HCT116 (cell line): ENCODE data around the gene DHRS9. TPM values are rescaled to one million over a fixed set of nuclear protein-coding genes. Genes with fewer than 3 reads are reported as not detected.

ENCODE experiments used
- ATAC-seq: fragments of 200-7000 bp; cut with Tn5 transposase; 2 replicates; pipeline ENCODE4 v1.9.1; 2020; ENCODE audit warnings: mild to moderate bottlenecking, moderate library complexity
- BruUV-seq: library from RNA; stranded (reverse); fragments of 400-500 nt; replicated peaks from 2 replicates; lab custom pipeline; 2021; lab: Mats Ljungman, UMichigan
- CTCF ChIA-PET: fragments of 300-600 bp; sonication (Branson Sonifier 250); formaldehyde crosslinking; loops from one replicate; lab custom pipeline; 2021; ENCODE audit warnings: antibody characterized with exemption; lab: Charles Lee
- POLR2A ChIA-PET: fragments of 300-600, 350-600 bp; sonication (Branson Sonifier 250); formaldehyde crosslinking; loops from one replicate; lab custom pipeline; 2021; ENCODE audit warnings: antibody characterized with exemption; lab: Charles Lee
- RAD21 ChIA-PET, 2 experiments: fragments of 300-600 bp; sonication (Branson Sonifier 250); formaldehyde crosslinking; loops; one replicate each; lab custom pipeline; 2023; ENCODE audit warnings: low total read pairs in 2 of 2; ENCODE audit not compliant: uncharacterized antibody in 2 of 2, unreplicated experiment in 2 of 2, low non-redundant PET in 1 of 2; lab: Charles Lee
- DNase-seq: peaks from one replicate; pipeline ENCODE4 v3.0.0-alpha.2; 2010; ENCODE audit warnings: low read depth, low spot score
- H2AFZ ChIP-seq: fragments of 200-600 bp; shearing (Covaris generic), sonication (generic); 2 replicates; pipeline ENCODE4 v1.6.1; 2017; ENCODE audit warnings: low read depth, mixed run types, mixed read lengths, antibody characterized with exemption, low read length; ENCODE audit not compliant: poor library complexity, severe bottlenecking
- H3K27ac ChIP-seq: 2 replicates; pipeline ENCODE4 v1.5.1; 2012; ENCODE audit warnings: low read depth, low read length
- H3K27me3 ChIP-seq: fragments of 200-600 bp; sonication (generic); 2 replicates; pipeline ENCODE4 v1.6.1; 2016; ENCODE audit warnings: mixed run types, low read length, mixed read lengths; ENCODE audit not compliant: insufficient read depth
- H3K36me3 ChIP-seq, 2 experiments: fragments of 200-500 bp in 1 of 2; fragments of 200-600 bp in 1 of 2; sonication (Bioruptor generic) in 1 of 2; sonication (generic) in 1 of 2; 2 replicates each; pipeline versions ENCODE4 v1.5.1 to v1.6.1; 2014 to 2016; ENCODE audit warnings: low read length in 2 of 2, inconsistent platforms in 1 of 2, mixed read lengths in 1 of 2, mixed run types in 1 of 2; ENCODE audit not compliant: insufficient read depth in 2 of 2, control insufficient read depth in 1 of 2
- H3K4me1 ChIP-seq, 2 experiments: fragments of 200-600 bp in 1 of 2; sonication (generic) in 1 of 2; 2 replicates each; pipeline versions ENCODE4 v1.5.1 to v1.6.1; 2012 to 2017; ENCODE audit warnings: low read length in 2 of 2, inconsistent platforms in 1 of 2, mild to moderate bottlenecking in 1 of 2, mixed read lengths in 1 of 2, mixed run types in 1 of 2, moderate library complexity in 1 of 2; ENCODE audit not compliant: insufficient read depth in 2 of 2, control insufficient read depth in 1 of 2
- H3K4me2 ChIP-seq: fragments of 200-600 bp; sonication (generic); 2 replicates; pipeline ENCODE4 v1.6.1; 2017; ENCODE audit warnings: mixed run types, low read length, mixed read lengths
- H3K4me3 ChIP-seq, 2 experiments: fragments of 200-600 bp in 1 of 2; sonication (generic) in 1 of 2; replicated peaks in 1 of 2; 2 replicates each; pipeline ENCODE4 v1.5.1; 2011 to 2016; ENCODE audit warnings: low read length in 2 of 2, control low read depth in 1 of 2, low read depth in 1 of 2, mild to moderate bottlenecking in 1 of 2, mixed read lengths in 1 of 2, mixed run types in 1 of 2
- H3K79me2 ChIP-seq: fragments of 200-600 bp; sonication (generic); 2 replicates; pipeline ENCODE4 v1.6.1; 2017; ENCODE audit warnings: mild to moderate bottlenecking, mixed run types, low read length, moderate library complexity, mixed read lengths; ENCODE audit not compliant: insufficient read depth
- H3K9ac ChIP-seq: fragments of 200-600 bp; sonication (generic); 2 replicates; pipeline ENCODE4 v1.6.1; 2016; ENCODE audit warnings: low read length, mixed read lengths
- H3K9me2 ChIP-seq: fragments of 200-600 bp; sonication (generic), shearing (Covaris generic); 2 replicates; pipeline ENCODE4 v1.6.1; 2017; ENCODE audit warnings: mixed run types, mild to moderate bottlenecking, moderate library complexity; ENCODE audit not compliant: insufficient read depth
- H3K9me3 ChIP-seq, 2 experiments: fragments of 200-500 bp in 1 of 2; fragments of 200-600 bp in 1 of 2; sonication (Bioruptor generic) in 1 of 2; sonication (generic) in 1 of 2; 2 replicates each; pipeline ENCODE4 v1.6.1; 2014 to 2017; ENCODE audit warnings: low read length in 2 of 2, mixed read lengths in 2 of 2, inconsistent platforms in 1 of 2, low read depth in 1 of 2, mild to moderate bottlenecking in 1 of 2, mixed run types in 1 of 2, moderate library complexity in 1 of 2; ENCODE audit not compliant: control insufficient read depth in 1 of 2, insufficient read depth in 1 of 2
- H4K20me1 ChIP-seq: fragments of 200-600 bp; sonication (generic), shearing (Covaris generic); 2 replicates; pipeline ENCODE4 v1.6.1; 2017; ENCODE audit warnings: mixed run types, mild to moderate bottlenecking, moderate library complexity; ENCODE audit not compliant: insufficient read depth
- ATF3 ChIP-seq: IDR thresholded peaks from 2 replicates; pipeline ENCODE4 v1.6.1; 2012
- CTCF ChIP-seq, 3 experiments: fragments of 200-600 bp in 1 of 3; sonication (generic) in 1 of 3; IDR thresholded peaks in 2 of 3; conservative IDR thresholded peaks in 1 of 3; 2 replicates each; pipeline ENCODE4 v1.5.1; 2012 to 2017; ENCODE audit warnings: low read depth in 2 of 3, low read length in 2 of 3, antibody characterized with exemption in 1 of 3, borderline replicate concordance in 1 of 3, control low read depth in 1 of 3, mild to moderate bottlenecking in 1 of 3, mixed read lengths in 1 of 3, mixed run types in 1 of 3, moderate library complexity in 1 of 3; ENCODE audit not compliant: insufficient read depth in 1 of 3
- EZH2 ChIP-seq: fragments of 200-600 bp; sonication (generic); IDR thresholded peaks from 2 replicates; pipeline ENCODE4 v1.6.1; 2017; ENCODE audit warnings: antibody characterized with exemption, mixed run types
- EZH2phosphoT487 ChIP-seq: fragments of 200-600 bp; IDR thresholded peaks from 2 replicates; pipeline ENCODE4 v1.6.1; 2018; ENCODE audit warnings: antibody characterized with exemption, borderline replicate concordance
- FOSL1 ChIP-seq: IDR thresholded peaks from 2 replicates; pipeline ENCODE4 v1.6.1; 2012; ENCODE audit warnings: low read depth
- MAX ChIP-seq: IDR thresholded peaks from 2 replicates; pipeline ENCODE4 v1.6.1; 2012
- RAD21 ChIP-seq: IDR thresholded peaks from 2 replicates; pipeline ENCODE4 v1.6.1; 2012; ENCODE audit warnings: low read depth, mild to moderate bottlenecking
- REST ChIP-seq: IDR thresholded peaks from 2 replicates; pipeline ENCODE4 v1.6.1; 2012; ENCODE audit warnings: low read depth
- SIN3A ChIP-seq: IDR thresholded peaks from 2 replicates; pipeline ENCODE4 v1.6.1; 2012; ENCODE audit warnings: low read depth
- SP1 ChIP-seq: IDR thresholded peaks from 2 replicates; pipeline ENCODE4 v1.6.1; 2012; ENCODE audit warnings: low read depth
- SRF ChIP-seq: IDR thresholded peaks from 2 replicates; pipeline ENCODE4 v1.6.1; 2012; ENCODE audit warnings: low read depth
- ZFX ChIP-seq: fragments of 450-650 bp; IDR thresholded peaks from 2 replicates; pipeline ENCODE4 v1.6.1; 2017
- intact Hi-C: fragments of 100-400 bp; cut with micrococcal nuclease; formaldehyde crosslinking; loops from 2 replicates; pipeline ENCODE4 v1.10.0; 2022
- total RNA-seq: library from RNA; stranded (reverse); gene quantifications from one replicate; pipeline ENCODE4 v1.2.1, GENCODE V29; 2021; ENCODE audit not compliant: unreplicated experiment

Gene DHRS9
- total RNA-seq, 1 experiment from 2014 or later, result 0.15 TPM

- TF ChIP-seq CTCF (IDR thresholded peaks at IDR 0.05 in 2 of 3, conservative IDR thresholded peaks at IDR 0.05 in 1 of 3; ENCODE audit: borderline replicate concordance in 1 of 3, insufficient read depth in 1 of 3, low read depth in 2 of 3, low read length in 2 of 3) (no peak), FOSL1 (no peak), SIN3A (no peak)
Measured at GRCh38 chr2:169116327-169116726, 47.0 kb downstream of the DHRS9 start (continued).

GRCh38 chr2:169116993-169117392 lies 47.6 kb downstream of the DHRS9 start:
- peaks cover 12% of the 10 kb centered on the region; the same call in 1 of the 2 replicates for H3K27me3 ChIP-seq
- BruUV-seq, result no TSS peak
- no peak overlapping the region for H3K27ac ChIP-seq
- no peak for DNase-seq
- H3K4me3 ChIP-seq, result no peak overlapping the region
- intact Hi-C loops, result loop anchor here (10.0 kb wide), 1 partner anchor 658 kb away; no protein-coding TSS in a partner anchor
- H2AFZ ChIP-seq, result no peak overlapping the region
- no peaks in the 10 kb centered on the region for H3K79me2 ChIP-seq
- no peaks in the 10 kb centered on the region for H3K9me2 ChIP-seq
- H3K4me1 ChIP-seq, result no peaks in the 10 kb centered on the region
- no peaks in the 10 kb centered on the region for H3K9me3 ChIP-seq
- ATAC-seq, result no peak
- TF ChIP-seq CTCF (IDR thresholded peaks at IDR 0.05 in 2 of 3, conservative IDR thresholded peaks at IDR 0.05 in 1 of 3; ENCODE audit: borderline replicate concordance in 1 of 3, insufficient read depth in 1 of 3, low read depth in 2 of 3, low read length in 2 of 3) (no peak), SIN3A (no peak), SP1 (no peak), ZFX (no peak), SRF (no peak), EZH2phosphoT487 (no peak), ATF3 (no peak), EZH2 (no peak), REST (no peak), FOSL1 (no peak), RAD21 (no peak), MAX (no peak)
- TF ChIP-seq, all 23 proteins: peak for 0
- RAD21 ChIA-PET, result no interaction called here
- POLR2A ChIA-PET, result no interaction called here
- Histone ChIP-seq H3K4me2 (no peak overlapping the region), H3K36me3 (no peaks in the 10 kb centered on the region), H3K9ac (no peak overlapping the region), H4K20me1 (no peaks in the 10 kb centered on the region)
- CTCF ChIA-PET, result interaction anchor here (1.4 kb wide), 1 partner anchor 15 kb away, joined by 3 read pairs; no protein-coding TSS in a partner anchor
